ENCODE measurements around the gene G6PC3.

Gene G6PC3

GRCh38 chr17:44059101-44059892 is 11.2 kb upstream of the G6PC3 start:
- no peak for DNase-seq (ENCODE audit: low spot score)

- DNase-seq (ENCODE audit: low spot score) = no peak
Observed at GRCh38 chr17:44061446-44061845, 9.1 kb upstream of the G6PC3 start.

GRCh38 chr17:44062871-44063270 is 7.7 kb upstream of the G6PC3 start:
- no peak for DNase-seq (ENCODE audit: low spot score)

GRCh38 chr17:44063704-44064639 is 6.6 kb upstream of the G6PC3 start:
- no peak for DNase-seq (ENCODE audit: low spot score)

GRCh38 chr17:44065668-44066203 is 4.8 kb upstream of the G6PC3 start:
- DNase-seq (ENCODE audit: low spot score) = no peak

- peak; percentile 85 for DNase-seq (ENCODE audit: low spot score)
Observed at GRCh38 chr17:44066204-44066930, 4.2 kb upstream of the G6PC3 start, which contains the start of gene LSM12. Gene LSM12, minus strand, starts transcription at chr17:44066671. Its CDS starts 84 bp downstream, at chr17:44066587.

- DNase-seq (ENCODE audit: low spot score) = no peak
Observed at GRCh38 chr17:44067545-44067940, 3.0 kb upstream of the G6PC3 start.

- DNase-seq (ENCODE audit: low spot score) = peak; percentile 39
Observed at GRCh38 chr17:44069974-44070454, 521 bp upstream of the G6PC3 start.

GRCh38 chr17:44071198-44071520 is 624 bp downstream of the G6PC3 start:
- DNase-seq (ENCODE audit: low spot score) = no peak

GRCh38 chr17:44071772-44072171 is 1.2 kb downstream of the G6PC3 start:
- no peak for DNase-seq (ENCODE audit: low spot score)

- DNase-seq (ENCODE audit: low spot score) = no peak
Observed at GRCh38 chr17:44074231-44074910, 3.8 kb downstream of the G6PC3 start.

GRCh38 chr17:44074911-44075285 is 4.4 kb downstream of the G6PC3 start:
- DNase-seq (ENCODE audit: low spot score) = no peak

- no peak for DNase-seq (ENCODE audit: low spot score)
Observed at GRCh38 chr17:44075598-44076293, 5.2 kb downstream of the G6PC3 start.

GRCh38 chr17:44076716-44077594 is 6.4 kb downstream of the G6PC3 start:
- DNase-seq (ENCODE audit: low spot score) = no peak

- no peak for DNase-seq (ENCODE audit: low spot score)
Observed at GRCh38 chr17:44077595-44077909, 7.0 kb downstream of the G6PC3 start.

GRCh38 chr17:44078412-44078811 is 7.9 kb downstream of the G6PC3 start:
- DNase-seq (ENCODE audit: low spot score) = no peak

- no peak for DNase-seq (ENCODE audit: low spot score)
Observed at GRCh38 chr17:44079877-44080821, 9.6 kb downstream of the G6PC3 start.

GRCh38 chr17:44081681-44082080 is 11.1 kb downstream of the G6PC3 start:
- no peak for DNase-seq (ENCODE audit: low spot score)

Data from putamen (tissue), 1 donor.